Measurements from ENCODE around the gene VWA5A. TPM values are rescaled to one million over a fixed set of nuclear protein-coding genes. Genes with fewer than 3 reads are reported as not detected.

The VWA5A gene
- total and polyA plus RNA-seq, 9 of the 15 experiments (the other 6 are each of a cell fraction or from before 2014, with no cell fraction given), result 4.6 to 19.7 (median 6.9) TPM

- Histone ChIP-seq H3K4me1 (replicated peaks in 1 of 2; ENCODE audit: control insufficient read depth in 2 of 2, insufficient read depth in 2 of 2, low read length in 2 of 2) (no peaks in the 10 kb centered on the region; a peak in 2 of 5 replicates), H3K27ac (ENCODE audit: extremely low read depth, low read depth, low read length) (no peak overlapping the region), H3K4me2 (ENCODE audit: insufficient read depth, low read length) (no peak overlapping the region), H3K79me2 (ENCODE audit: control insufficient read depth, insufficient read depth, low read length) (no peaks in the 10 kb centered on the region), H3K27me3 (ENCODE audit: control insufficient read depth in 2 of 2, insufficient read depth in 2 of 2, low read length in 2 of 2) (no peaks in the 10 kb centered on the region), H2AFZ (ENCODE audit: low read depth, low read length) (no peak overlapping the region), H3K36me3 (ENCODE audit: control insufficient read depth, insufficient read depth, low read length) (no peaks in the 10 kb centered on the region), H3K9me1 (ENCODE audit: control insufficient read depth, insufficient read depth, low read length) (no peaks in the 10 kb centered on the region), H3K9ac (ENCODE audit: insufficient read depth in 1 of 2, low read depth in 2 of 2, low read length in 2 of 2) (no peak overlapping the region), H3K9me3 (replicated peaks; ENCODE audit: control insufficient read depth, insufficient read depth, low read depth, low read length) (no peaks in the 10 kb centered on the region), H3K4me3 (no peak overlapping the region), H4K20me1 (replicated peaks; ENCODE audit: control insufficient read depth, insufficient read depth, low read length) (no peaks in the 10 kb centered on the region)
- POLR2A ChIA-PET, result no interaction called here
- in situ Hi-C loops (cut with MboI), result no loop called here
- intact Hi-C loops (cut with micrococcal nuclease), result no loop called here
- DNase-seq (ENCODE audit: extremely low read depth in 1 of 4, low spot score in 3 of 4) (no peak), ATAC-seq (no peak), FAIRE-seq (no peak)
- no TSS peak for BruUV-seq (replicated peaks)
- 48% methylated on average over 2 of the region's 2 CpGs for WGBS (ENCODE audit: insufficient coverage, low coverage, missing lambda C conversion rate)
- CTCF ChIA-PET (ENCODE audit: low intra/inter-chr PET ratio), result no interaction called here
- no peak for TF ChIP-seq TAF15 (IDR thresholded peaks at IDR 0.05; ENCODE audit: low read depth, low read length)
- no peak for TF ChIP-seq HBP1 (CRISPR knock-in tag; IDR thresholded peaks at IDR 0.05)
- TF ChIP-seq KDM5B (IDR thresholded peaks at IDR 0.05; ENCODE audit: insufficient replicate concordance, low read depth, low read length), result no peak
- no peak for TF ChIP-seq HNRNPLL (IDR thresholded peaks at IDR 0.05; ENCODE audit: low read depth, low read length, poor library complexity, severe bottlenecking)
- no peak for TF ChIP-seq MTF1 (CRISPR knock-in tag; IDR thresholded peaks at IDR 0.05; ENCODE audit: borderline replicate concordance)
- TF ChIP-seq RBM25 (IDR thresholded peaks at IDR 0.05; ENCODE audit: low read depth, low read length, severe bottlenecking), result no peak
- TF ChIP-seq ZNF583 (CRISPR knock-in tag; IDR thresholded peaks at IDR 0.05), result no peak
- no peak for TF ChIP-seq IFI16 (CRISPR knock-in tag; IDR thresholded peaks at IDR 0.05)
- TF ChIP-seq RNF219 (CRISPR knock-in tag; IDR thresholded peaks at IDR 0.05), result no peak
- no peak for TF ChIP-seq HCFC1 (IDR thresholded peaks at IDR 0.05; ENCODE audit: low read depth, low read length)
- no peak for TF ChIP-seq EZH2 (IDR thresholded peaks at IDR 0.05; ENCODE audit: borderline replicate concordance, low read depth, low read length)
- no peak for TF ChIP-seq ZNF146 (CRISPR knock-in tag; IDR thresholded peaks at IDR 0.05; ENCODE audit: unreplicated experiment)
- no peak for TF ChIP-seq ELK1 (CRISPR knock-in tag; IDR thresholded peaks at IDR 0.05)
- no peak for TF ChIP-seq EP300 (IDR thresholded peaks at IDR 0.05; ENCODE audit: low read length)
- TF ChIP-seq FOXM1 (IDR thresholded peaks at IDR 0.05; ENCODE audit: low read depth), result no peak
- no peak for TF ChIP-seq FOXM1 (CRISPR knock-in tag; IDR thresholded peaks at IDR 0.05; ENCODE audit: low read depth)
These were observed 32.7 kb downstream of the VWA5A start for GRCh38 chr11:124147951-124148350.

Data from K562 (cell line).